HCT116 (cell line): ENCODE measurements around the gene DERL2. TPM values are rescaled to one million over a fixed set of nuclear protein-coding genes. Genes with fewer than 3 reads are reported as not detected.
A peak's percentile ranks its signal among the peaks of the same experiment; 100 is the strongest.

Experiments used
- ATAC-seq: fragments of 200-7000 bp; cut with Tn5 transposase; 2 replicates; pipeline ENCODE4 v1.9.1; 2020; ENCODE audit warnings: mild to moderate bottlenecking, moderate library complexity
- BruUV-seq: library from RNA; stranded (reverse); fragments of 400-500 nt; replicated peaks from 2 replicates; lab custom pipeline; 2021; lab: Mats Ljungman, UMichigan
- CTCF ChIA-PET: fragments of 300-600 bp; sonication (Branson Sonifier 250); formaldehyde crosslinking; loops from one replicate; lab custom pipeline; 2021; ENCODE audit warnings: antibody characterized with exemption; lab: Charles Lee
- POLR2A ChIA-PET: fragments of 300-600, 350-600 bp; sonication (Branson Sonifier 250); formaldehyde crosslinking; loops from one replicate; lab custom pipeline; 2021; ENCODE audit warnings: antibody characterized with exemption; lab: Charles Lee
- RAD21 ChIA-PET, 2 experiments: fragments of 300-600 bp; sonication (Branson Sonifier 250); formaldehyde crosslinking; loops; one replicate each; lab custom pipeline; 2023; ENCODE audit warnings: low total read pairs in 2 of 2; ENCODE audit not compliant: uncharacterized antibody in 2 of 2, unreplicated experiment in 2 of 2, low non-redundant PET in 1 of 2; lab: Charles Lee
- DNase-seq: peaks from one replicate; pipeline ENCODE4 v3.0.0-alpha.2; 2010; ENCODE audit warnings: low read depth, low spot score
- H2AFZ ChIP-seq: fragments of 200-600 bp; shearing (Covaris generic), sonication (generic); 2 replicates; pipeline ENCODE4 v1.6.1; 2017; ENCODE audit warnings: low read depth, mixed run types, mixed read lengths, antibody characterized with exemption, low read length; ENCODE audit not compliant: poor library complexity, severe bottlenecking
- H3K27ac ChIP-seq: 2 replicates; pipeline ENCODE4 v1.5.1; 2012; ENCODE audit warnings: low read depth, low read length
- H3K27me3 ChIP-seq: fragments of 200-600 bp; sonication (generic); 2 replicates; pipeline ENCODE4 v1.6.1; 2016; ENCODE audit warnings: mixed run types, low read length, mixed read lengths; ENCODE audit not compliant: insufficient read depth
- H3K36me3 ChIP-seq, 2 experiments: fragments of 200-500 bp in 1 of 2; fragments of 200-600 bp in 1 of 2; sonication (Bioruptor generic) in 1 of 2; sonication (generic) in 1 of 2; 2 replicates each; pipeline versions ENCODE4 v1.5.1 to v1.6.1; 2014 to 2016; ENCODE audit warnings: low read length in 2 of 2, inconsistent platforms in 1 of 2, mixed read lengths in 1 of 2, mixed run types in 1 of 2; ENCODE audit not compliant: insufficient read depth in 2 of 2, control insufficient read depth in 1 of 2
- H3K4me1 ChIP-seq, 2 experiments: fragments of 200-600 bp in 1 of 2; sonication (generic) in 1 of 2; 2 replicates each; pipeline versions ENCODE4 v1.5.1 to v1.6.1; 2012 to 2017; ENCODE audit warnings: low read length in 2 of 2, inconsistent platforms in 1 of 2, mild to moderate bottlenecking in 1 of 2, mixed read lengths in 1 of 2, mixed run types in 1 of 2, moderate library complexity in 1 of 2; ENCODE audit not compliant: insufficient read depth in 2 of 2, control insufficient read depth in 1 of 2
- H3K4me2 ChIP-seq: fragments of 200-600 bp; sonication (generic); 2 replicates; pipeline ENCODE4 v1.6.1; 2017; ENCODE audit warnings: mixed run types, low read length, mixed read lengths
- H3K4me3 ChIP-seq, 2 experiments: fragments of 200-600 bp in 1 of 2; sonication (generic) in 1 of 2; replicated peaks in 1 of 2; 2 replicates each; pipeline ENCODE4 v1.5.1; 2011 to 2016; ENCODE audit warnings: low read length in 2 of 2, control low read depth in 1 of 2, low read depth in 1 of 2, mild to moderate bottlenecking in 1 of 2, mixed read lengths in 1 of 2, mixed run types in 1 of 2
- H3K79me2 ChIP-seq: fragments of 200-600 bp; sonication (generic); 2 replicates; pipeline ENCODE4 v1.6.1; 2017; ENCODE audit warnings: mild to moderate bottlenecking, mixed run types, low read length, moderate library complexity, mixed read lengths; ENCODE audit not compliant: insufficient read depth
- H3K9ac ChIP-seq: fragments of 200-600 bp; sonication (generic); 2 replicates; pipeline ENCODE4 v1.6.1; 2016; ENCODE audit warnings: low read length, mixed read lengths
- H3K9me2 ChIP-seq: fragments of 200-600 bp; sonication (generic), shearing (Covaris generic); 2 replicates; pipeline ENCODE4 v1.6.1; 2017; ENCODE audit warnings: mixed run types, mild to moderate bottlenecking, moderate library complexity; ENCODE audit not compliant: insufficient read depth
- H3K9me3 ChIP-seq, 2 experiments: fragments of 200-500 bp in 1 of 2; fragments of 200-600 bp in 1 of 2; sonication (Bioruptor generic) in 1 of 2; sonication (generic) in 1 of 2; 2 replicates each; pipeline ENCODE4 v1.6.1; 2014 to 2017; ENCODE audit warnings: low read length in 2 of 2, mixed read lengths in 2 of 2, inconsistent platforms in 1 of 2, low read depth in 1 of 2, mild to moderate bottlenecking in 1 of 2, mixed run types in 1 of 2, moderate library complexity in 1 of 2; ENCODE audit not compliant: control insufficient read depth in 1 of 2, insufficient read depth in 1 of 2
- H4K20me1 ChIP-seq: fragments of 200-600 bp; sonication (generic), shearing (Covaris generic); 2 replicates; pipeline ENCODE4 v1.6.1; 2017; ENCODE audit warnings: mixed run types, mild to moderate bottlenecking, moderate library complexity; ENCODE audit not compliant: insufficient read depth
- ATF3 ChIP-seq: IDR thresholded peaks from 2 replicates; pipeline ENCODE4 v1.6.1; 2012
- CBX3 ChIP-seq: IDR thresholded peaks from 2 replicates; pipeline ENCODE4 v1.6.1; 2012; ENCODE audit warnings: low read depth
- EZH2 ChIP-seq: fragments of 200-600 bp; sonication (generic); IDR thresholded peaks from 2 replicates; pipeline ENCODE4 v1.6.1; 2017; ENCODE audit warnings: antibody characterized with exemption, mixed run types
- EZH2phosphoT487 ChIP-seq: fragments of 200-600 bp; IDR thresholded peaks from 2 replicates; pipeline ENCODE4 v1.6.1; 2018; ENCODE audit warnings: antibody characterized with exemption, borderline replicate concordance
- FOSL1 ChIP-seq: IDR thresholded peaks from 2 replicates; pipeline ENCODE4 v1.6.1; 2012; ENCODE audit warnings: low read depth
- JUND ChIP-seq: IDR thresholded peaks from 2 replicates; pipeline ENCODE4 v1.6.1; 2012
- MAX ChIP-seq: IDR thresholded peaks from 2 replicates; pipeline ENCODE4 v1.6.1; 2012
- POLR2A ChIP-seq: IDR thresholded peaks from 2 replicates; pipeline ENCODE4 v1.7.0; 2011; ENCODE audit warnings: borderline replicate concordance; ENCODE audit not compliant: insufficient read depth, insufficient read length; ENCODE audit errors: extremely low read depth
- POLR2AphosphoS5 ChIP-seq: IDR thresholded peaks from 2 replicates; pipeline ENCODE4 v1.6.1; 2011; ENCODE audit warnings: mild to moderate bottlenecking, low read depth, low read length, moderate library complexity
- RAD21 ChIP-seq: IDR thresholded peaks from 2 replicates; pipeline ENCODE4 v1.6.1; 2012; ENCODE audit warnings: low read depth, mild to moderate bottlenecking
- SP1 ChIP-seq: IDR thresholded peaks from 2 replicates; pipeline ENCODE4 v1.6.1; 2012; ENCODE audit warnings: low read depth
- SRF ChIP-seq: IDR thresholded peaks from 2 replicates; pipeline ENCODE4 v1.6.1; 2012; ENCODE audit warnings: low read depth
- YY1 ChIP-seq: IDR thresholded peaks from 2 replicates; pipeline ENCODE4 v1.6.1; 2011; ENCODE audit warnings: low read length, low read depth, moderate library complexity, mild to moderate bottlenecking; ENCODE audit not compliant: insufficient replicate concordance; ENCODE audit errors: extremely low read depth
- ZBTB33 ChIP-seq: IDR thresholded peaks from 2 replicates; pipeline ENCODE4 v1.6.1; 2011; ENCODE audit warnings: mild to moderate bottlenecking, low read length, moderate library complexity; ENCODE audit not compliant: insufficient replicate concordance; ENCODE audit errors: extremely low read depth
- ZFX ChIP-seq: fragments of 450-650 bp; IDR thresholded peaks from 2 replicates; pipeline ENCODE4 v1.6.1; 2017
- ZNF274 ChIP-seq: fragments of 200-500 bp; sonication (Bioruptor generic); IDR thresholded peaks from 2 replicates; pipeline ENCODE4 v1.6.1; 2014; ENCODE audit warnings: mild to moderate bottlenecking, low read depth, low read length, inconsistent platforms
- intact Hi-C: fragments of 100-400 bp; cut with micrococcal nuclease; formaldehyde crosslinking; loops from 2 replicates; pipeline ENCODE4 v1.10.0; 2022
- total RNA-seq: library from RNA; stranded (reverse); gene quantifications from one replicate; pipeline ENCODE4 v1.2.1, GENCODE V29; 2021; ENCODE audit not compliant: unreplicated experiment

Gene DERL2
- total RNA-seq, 1 experiment from 2014 or later = 45.6 TPM

- Histone ChIP-seq H3K27ac (peak overlapping the region; percentile 55), H3K9me3 (no peaks in the 10 kb centered on the region), H3K9me2 (no peaks in the 10 kb centered on the region), H3K4me3 (peak overlapping the region; percentile 14 to 100), H3K4me2 (peak overlapping the region; percentile 96), H3K36me3 (peaks cover 35 to 52% of the 10 kb centered on the region in 2 experiments), H3K79me2 (peaks cover 68% of the 10 kb centered on the region)
- BruUV-seq = no TSS peak
- CTCF ChIA-PET = interaction anchor here (0.8 to 1.7 kb wide), 27 partner anchors 9 to 198 kb away, joined by 3 to 14 read pairs (median 4); partner anchors contain the start of genes DERL2, DHX33, MIS12 and NUP88
- intact Hi-C loops = loop anchor here (1.0 to 10.0 kb wide), 2 partner anchors 190 to 245 kb away; partner anchors contain the start of gene ZNF594
- DNase-seq = no peak
- TF ChIP-seq SRF = 0 out of 2 replicates have a peak, but pooled peaks have one; percentile 7
- TF ChIP-seq MAX = no peak
- no peak for TF ChIP-seq ZFX
- no peak for TF ChIP-seq ZNF274
- peak; percentile 32; the same call in 1 of the 2 replicates for TF ChIP-seq SP1
- TF ChIP-seq, all 23 proteins: peak for 2
- H4K20me1 ChIP-seq = peaks cover 7% of the 10 kb centered on the region; the same call in 1 of the 2 replicates
- H2AFZ ChIP-seq = peak overlapping the region; percentile 79
- H3K4me1 ChIP-seq = peaks cover 13 to 18% of the 10 kb centered on the region in 2 experiments
- RAD21 ChIA-PET = no interaction called here
- POLR2A ChIA-PET = interaction anchor here (1.0 to 3.5 kb wide), 5 partner anchors 11 to 47 kb away, joined by 4 to 11 read pairs (median 6); partner anchors contain the start of genes DERL2, MIS12, NUP88 and RPAIN
- no peak for ATAC-seq
- no peaks in the 10 kb centered on the region for H3K27me3 ChIP-seq
- H3K9ac ChIP-seq = peak overlapping the region; percentile 99
Observed at GRCh38 chr17:5439446-5439764, 46.6 kb downstream of the DERL2 start.

GRCh38 chr17:5438716-5439445, 47.1 kb downstream of the DERL2 start, which contains the start of gene C1QBP:
TSS of gene C1QBP (minus strand) at chr17:5439155. CDS start at chr17:5439073, 82 bp downstream.
- no peaks in the 10 kb centered on the region for H3K9me3 ChIP-seq
- TF ChIP-seq SRF (0 out of 2 replicates have a peak, but pooled peaks have one; percentile 41), YY1 (no peak), ZBTB33 (peak; percentile 11), EZH2phosphoT487 (no peak), EZH2 (no peak), POLR2AphosphoS5 (peak; percentile 92), FOSL1 (no peak), ATF3 (no peak), CBX3 (peak; percentile 66; the same call in 1 of the 2 replicates), JUND (no peak), POLR2A (peak; percentile 68), ZFX (peak; percentile 99), RAD21 (peak; percentile 89)

More at GRCh38 chr17:5438716-5439445, 47.1 kb downstream of the DERL2 start, which contains the start of gene C1QBP:
- no TSS peak for BruUV-seq
- ChIA-PET POLR2A (interaction anchor here (1.0 to 3.5 kb wide), 5 partner anchors 10 to 48 kb away, joined by 4 to 11 read pairs (median 6); partner anchors contain the start of genes DERL2, MIS12, NUP88 and RPAIN), RAD21 (no interaction called here), CTCF (interaction anchor here (0.8 to 1.7 kb wide), 27 partner anchors 8 to 197 kb away, joined by 3 to 14 read pairs (median 4); partner anchors contain the start of genes DERL2, DHX33, MIS12 and NUP88)
- ATAC-seq (peak; percentile 91), DNase-seq (peak; percentile 91)
- H2AFZ ChIP-seq = peak within 1 kb of the TSS; percentile 79
- H3K36me3 ChIP-seq = peaks cover 33 to 51% of the 10 kb centered on the region in 2 experiments
- H3K9me2 ChIP-seq = no peaks in the 10 kb centered on the region
- H3K9ac ChIP-seq = peak within 1 kb of the TSS; percentile 99
- peaks cover 66% of the 10 kb centered on the region for H3K79me2 ChIP-seq
- H3K4me2 ChIP-seq = peak within 1 kb of the TSS; percentile 96
- intact Hi-C loops = loop anchor here (1.0 to 10.0 kb wide), 2 partner anchors 190 to 244 kb away; partner anchors contain the start of gene ZNF594
- H3K4me3 ChIP-seq = peak within 1 kb of the TSS; percentile 81 to 100
- peak within 1 kb of the TSS; percentile 92 for H3K27ac ChIP-seq
- peaks cover 7% of the 10 kb centered on the region; the same call in 1 of the 2 replicates for H4K20me1 ChIP-seq
- H3K4me1 ChIP-seq = peaks cover 13 to 18% of the 10 kb centered on the region in 2 experiments
- H3K27me3 ChIP-seq = no peaks in the 10 kb centered on the region
